Liver (tissue), 9 donors: ENCODE measurements around the gene ARID5A. TPM values are rescaled to one million over a fixed set of nuclear protein-coding genes. Genes with fewer than 3 reads are reported as not detected.

ENCODE experiments used
- DNase-seq: peaks from one replicate; pipeline ENCODE4 v3.0.0-alpha.2; 2017; ENCODE audit warnings: low spot score
- H3K27ac ChIP-seq, 2 donors: one replicate each; pipeline ENCODE4 v1.7.0; 2013; ENCODE audit warnings: inconsistent platforms in 2 of 2, low read length in 2 of 2, control low read depth in 1 of 2, low read depth in 1 of 2, mild to moderate bottlenecking in 1 of 2
- H3K27me3 ChIP-seq, 4 donors: one replicate each; pipeline versions ENCODE4 v1.6.1 to v1.7.0; 2013; ENCODE audit warnings: low read length in 3 of 4, inconsistent platforms in 1 of 4, mild to moderate bottlenecking in 1 of 4, moderate library complexity in 1 of 4; ENCODE audit not compliant: control insufficient read depth in 4 of 4, insufficient read depth in 4 of 4
- H3K36me3 ChIP-seq, 4 donors: one replicate each; pipeline versions ENCODE4 v1.6.1 to v1.7.0; 2013; ENCODE audit warnings: low read length in 3 of 4, mild to moderate bottlenecking in 3 of 4, low read depth in 1 of 4, moderate library complexity in 1 of 4; ENCODE audit not compliant: control insufficient read depth in 4 of 4, insufficient read depth in 3 of 4
- H3K4me1 ChIP-seq, 4 donors: one replicate each; pipeline versions ENCODE4 v1.6.1 to v1.7.0; 2013; ENCODE audit warnings: low read length in 3 of 4, mild to moderate bottlenecking in 3 of 4, moderate library complexity in 1 of 4; ENCODE audit not compliant: control insufficient read depth in 4 of 4, insufficient read depth in 4 of 4
- H3K4me3 ChIP-seq, 3 donors: one replicate each; pipeline versions ENCODE4 v1.6.1 to v1.7.0; 2013; ENCODE audit warnings: low read length in 3 of 3, control low read depth in 1 of 3, low read depth in 1 of 3, mild to moderate bottlenecking in 1 of 3
- H3K9ac ChIP-seq, 2 donors: one replicate each; pipeline ENCODE4 v1.7.0; 2013; ENCODE audit warnings: low read length in 2 of 2, mild to moderate bottlenecking in 2 of 2, moderate library complexity in 2 of 2, control low read depth in 1 of 2, low read depth in 1 of 2
- H3K9me3 ChIP-seq, 4 donors: one replicate each; pipeline versions ENCODE4 v1.6.1 to v1.7.0; 2013; ENCODE audit warnings: low read length in 3 of 4; ENCODE audit not compliant: control insufficient read depth in 4 of 4
- ATF3 ChIP-seq: IDR thresholded peaks from 2 replicates; pipeline ENCODE4 v1.6.1; 2016; ENCODE audit warnings: antibody characterized with exemption
- CTCF ChIP-seq: fragments of 150-350 bp; IDR thresholded peaks from 2 replicates; pipeline ENCODE4 v1.5.1; 2017; ENCODE audit warnings: improper control_type of control experiment, low read depth, low read length; ENCODE audit not compliant: missing input control
- EGR1 ChIP-seq, 2 donors: IDR thresholded peaks; 2 replicates each; pipeline ENCODE4 v1.6.1; 2016 to 2018; ENCODE audit warnings: antibody characterized with exemption in 2 of 2, low read depth in 2 of 2
- FOXA1 ChIP-seq: IDR thresholded peaks from 2 replicates; pipeline ENCODE4 v1.6.1; 2016; ENCODE audit warnings: antibody characterized with exemption
- FOXA2 ChIP-seq: IDR thresholded peaks from 2 replicates; pipeline ENCODE4 v1.6.1; 2016; ENCODE audit warnings: antibody characterized with exemption
- GABPA ChIP-seq, 2 donors: IDR thresholded peaks in 1 of 2; conservative IDR thresholded peaks in 1 of 2; 2 replicates each; pipeline ENCODE4 v1.6.1; 2016; ENCODE audit warnings: antibody characterized with exemption in 2 of 2, mild to moderate bottlenecking in 1 of 2, moderate library complexity in 1 of 2
- HNF4A ChIP-seq, 2 donors: conservative IDR thresholded peaks; 2 replicates each; pipeline ENCODE4 v1.6.1; 2016; ENCODE audit warnings: antibody characterized with exemption in 2 of 2, mild to moderate bottlenecking in 2 of 2
- HNF4G ChIP-seq: IDR thresholded peaks from 2 replicates; pipeline ENCODE4 v1.6.1; 2016; ENCODE audit warnings: antibody characterized with exemption
- JUND ChIP-seq, 2 donors: IDR thresholded peaks; 2 replicates each; pipeline ENCODE4 v1.6.1; 2016; ENCODE audit warnings: antibody characterized with exemption in 2 of 2
- MAX ChIP-seq: IDR thresholded peaks from 2 replicates; pipeline ENCODE4 v1.6.1; 2016; ENCODE audit warnings: antibody characterized with exemption
- NR2F2 ChIP-seq: IDR thresholded peaks from 2 replicates; pipeline ENCODE4 v1.6.1; 2016; ENCODE audit warnings: antibody characterized with exemption
- RAD21 ChIP-seq, 2 donors: IDR thresholded peaks; 2 replicates each; pipeline ENCODE4 v1.6.1; 2016; ENCODE audit warnings: antibody characterized with exemption in 2 of 2, mild to moderate bottlenecking in 2 of 2
- REST ChIP-seq: IDR thresholded peaks from 2 replicates; pipeline ENCODE4 v1.6.1; 2016; ENCODE audit warnings: antibody characterized with exemption, mild to moderate bottlenecking
- RXRA ChIP-seq, 2 donors: IDR thresholded peaks; 2 replicates each; pipeline ENCODE4 v1.6.1; 2017 to 2018; ENCODE audit warnings: antibody characterized with exemption in 2 of 2, mild to moderate bottlenecking in 1 of 2
- SP1 ChIP-seq: IDR thresholded peaks from 2 replicates; pipeline ENCODE4 v1.6.1; 2018; ENCODE audit warnings: antibody characterized with exemption, mild to moderate bottlenecking
- TAF1 ChIP-seq: conservative IDR thresholded peaks from 2 replicates; pipeline ENCODE4 v1.6.1; 2016; ENCODE audit warnings: antibody characterized with exemption, mild to moderate bottlenecking
- YY1 ChIP-seq: IDR thresholded peaks from 2 replicates; pipeline ENCODE4 v1.6.1; 2016; ENCODE audit warnings: antibody characterized with exemption, mild to moderate bottlenecking
- ZBTB33 ChIP-seq: IDR thresholded peaks from 2 replicates; pipeline ENCODE4 v1.6.1; 2016; ENCODE audit warnings: antibody characterized with exemption
- WGBS: extraction: QIAGEN DNeasy Blood & Tissue Kit; methylation state at CpG from one replicate; pipeline ENCODE4 v1.1.7; 2013; 5-methylcytosine and 5-hydroxymethylcytosine counted together
- polyA plus RNA-seq, 2 donors: library from polyadenylated mRNA; stranded (reverse) in 1 of 2; unstranded in 1 of 2; fragments of 200-250 nt in 1 of 2; fragments of >200 nt in 1 of 2; fragmentation: Nextera tagmentation in 1 of 2; extraction: Ambion mirVana in 1 of 2; gene quantifications; one replicate each; pipeline versions ENCODE4 v1.2.1 to v1.2.3, GENCODE V29; 2013 to 2015
- total RNA-seq, 2 donors: library from RNA; depleted of rRNA; stranded (reverse); fragments of >200 nt; gene quantifications; one replicate each; pipeline ENCODE4 v1.2.3, GENCODE V29; 2014
- donor health status: healthy.
- donor health status: healthy.
- donor health status: healthy.
- donor health status: healthy.
- donor health status: healthy.

ARID5A gene
- total and polyA plus RNA-seq, 4 donors = 7.4 to 17.8 (median 11.0) TPM

- TF ChIP-seq CTCF (no peak), RAD21 (IDR thresholded peaks at IDR 0.05) (no peak)
- Histone ChIP-seq H3K4me1 (no peaks in the 10 kb centered on the region), H3K27me3 (no peaks in the 10 kb centered on the region), H3K9me3 (no peaks in the 10 kb centered on the region), H3K4me3 (no peak overlapping the region), H3K9ac (no peak overlapping the region), H3K27ac (no peak overlapping the region), H3K36me3 (no peaks in the 10 kb centered on the region)
- WGBS = 91% methylated on average over 3 of the region's 3 CpGs
- DNase-seq = no peak
Observed at GRCh38 chr2:96568094-96568493, 31.5 kb downstream of the ARID5A start.

GRCh38 chr2:96574364-96574763, 37.8 kb downstream of the ARID5A start:
- no peak for TF ChIP-seq HNF4A (conservative IDR thresholded peaks at IDR 0.05)
- no peak for TF ChIP-seq RXRA (IDR thresholded peaks at IDR 0.05)
- TF ChIP-seq FOXA1 = no peak
- no peak for TF ChIP-seq REST
- no peak for TF ChIP-seq MAX
- no peak for TF ChIP-seq JUND (IDR thresholded peaks at IDR 0.05)
- TF ChIP-seq TAF1 = no peak
- TF ChIP-seq RAD21 (IDR thresholded peaks at IDR 0.05) = no peak
- no peak for TF ChIP-seq ZBTB33
- no peak for TF ChIP-seq CTCF
- TF ChIP-seq GABPA (IDR thresholded peaks at IDR 0.05 in 1 of 2, conservative IDR thresholded peaks at IDR 0.05 in 1 of 2) = no peak
- no peak for TF ChIP-seq HNF4G
- TF ChIP-seq NR2F2 = no peak
- no peak for TF ChIP-seq FOXA2
- no peak for TF ChIP-seq SP1
- TF ChIP-seq YY1 = no peak
- no peak for TF ChIP-seq EGR1 (IDR thresholded peaks at IDR 0.05; ENCODE audit: low read depth in 2 of 2)
- TF ChIP-seq ATF3 = no peak
- 96% methylated on average over 2 of the region's 2 CpGs for WGBS
- Histone ChIP-seq H3K27me3 (no peaks in the 10 kb centered on the region), H3K27ac (no peak overlapping the region), H3K9me3 (no peaks in the 10 kb centered on the region), H3K4me3 (no peak overlapping the region), H3K36me3 (no peaks in the 10 kb centered on the region), H3K4me1 (no peaks in the 10 kb centered on the region), H3K9ac (no peak overlapping the region)
- DNase-seq = no peak
